Parathyroid adenoma (tissue), 2 donors: ENCODE results near the gene SPRY1.

Source experiments
- H2AFZ ChIP-seq: fragments of 300-600 bp; sonication (generic); one replicate; pipeline ENCODE4 v1.7.0; 2017; ENCODE audit warnings: antibody characterized with exemption, mild to moderate bottlenecking
- H3K27ac ChIP-seq: fragments of 300-600 bp; sonication (generic); one replicate; pipeline ENCODE4 v1.7.0; 2017
- H3K27me3 ChIP-seq: fragments of 300-600 bp; sonication (generic); one replicate; pipeline ENCODE4 v1.7.0; 2017; ENCODE audit warnings: low read length; ENCODE audit not compliant: control insufficient read depth, insufficient read depth
- H3K36me3 ChIP-seq: fragments of 300-600 bp; sonication (generic); one replicate; pipeline ENCODE4 v1.7.0; 2017; ENCODE audit warnings: low read length; ENCODE audit not compliant: control insufficient read depth, insufficient read depth
- H3K4me1 ChIP-seq: fragments of 300-600 bp; sonication (generic); one replicate; pipeline ENCODE4 v1.7.0; 2017; ENCODE audit warnings: control low read depth
- H3K4me2 ChIP-seq: fragments of 300-600 bp; sonication (generic); one replicate; pipeline ENCODE4 v1.7.0; 2017; ENCODE audit warnings: low read length
- H3K4me3 ChIP-seq: fragments of 300-600 bp; sonication (generic); one replicate; pipeline ENCODE4 v1.7.0; 2017; ENCODE audit warnings: low read depth, low read length
- H3K79me2 ChIP-seq: fragments of 300-600 bp; sonication (generic); one replicate; pipeline ENCODE4 v1.7.0; 2017; ENCODE audit warnings: control low read depth
- H3K9ac ChIP-seq: fragments of 300-600 bp; sonication (generic); one replicate; pipeline ENCODE4 v1.7.0; 2017; ENCODE audit warnings: mild to moderate bottlenecking
- H3K9me3 ChIP-seq: fragments of 300-600 bp; sonication (generic); one replicate; pipeline ENCODE4 v1.7.0; 2017; ENCODE audit warnings: low read length; ENCODE audit not compliant: control insufficient read depth
- TF ChIP-seq, protein P1 (sequence below): fragments of 300-600 bp; sonication (generic); IDR thresholded peaks from one replicate; pipeline ENCODE4 v1.7.0; 2017; ENCODE audit warnings: antibody characterized with exemption, mild to moderate bottlenecking
- donor health status: primary hyperparathyroidism.

The SPRY1 gene, protein sequence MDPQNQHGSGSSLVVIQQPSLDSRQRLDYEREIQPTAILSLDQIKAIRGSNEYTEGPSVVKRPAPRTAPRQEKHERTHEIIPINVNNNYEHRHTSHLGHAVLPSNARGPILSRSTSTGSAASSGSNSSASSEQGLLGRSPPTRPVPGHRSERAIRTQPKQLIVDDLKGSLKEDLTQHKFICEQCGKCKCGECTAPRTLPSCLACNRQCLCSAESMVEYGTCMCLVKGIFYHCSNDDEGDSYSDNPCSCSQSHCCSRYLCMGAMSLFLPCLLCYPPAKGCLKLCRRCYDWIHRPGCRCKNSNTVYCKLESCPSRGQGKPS

DNA sequence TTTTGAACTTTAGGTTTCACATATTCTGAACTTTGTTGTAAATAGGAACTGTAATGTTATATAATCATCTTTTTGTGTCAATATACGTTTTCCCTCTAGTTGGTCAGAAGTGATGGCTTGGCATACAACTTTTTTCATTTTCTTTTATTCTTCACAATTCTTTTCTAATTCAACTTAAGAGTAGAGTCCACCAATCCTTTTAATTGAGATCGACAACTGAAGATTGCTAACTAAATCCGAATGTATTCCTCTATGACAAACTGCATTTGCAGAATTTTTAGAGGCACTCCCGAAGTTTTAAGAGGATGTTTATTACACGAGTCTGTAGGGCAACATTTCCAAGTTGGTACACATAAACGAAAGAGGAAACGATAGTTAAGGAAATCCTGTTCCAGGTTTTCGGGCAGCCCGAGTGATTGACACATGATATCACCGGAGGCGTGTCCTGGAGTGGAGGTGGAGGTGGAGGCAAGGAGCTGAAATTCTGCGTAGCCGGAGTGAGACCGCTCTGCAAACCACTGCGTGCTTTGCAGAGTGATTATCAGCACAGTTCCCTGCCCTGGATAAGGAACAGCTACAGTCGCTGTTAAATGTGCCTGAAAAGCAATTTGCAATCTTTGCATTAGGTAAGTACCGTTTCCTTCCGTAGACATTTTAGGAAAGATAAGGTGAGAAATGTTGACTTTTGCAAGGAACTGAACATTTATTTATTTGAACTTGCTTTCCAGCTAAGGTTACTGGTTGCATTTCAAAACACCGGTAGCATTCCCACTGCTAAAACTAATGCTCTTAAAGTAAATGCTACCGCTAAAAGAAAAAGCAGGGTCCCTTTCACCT, at the start of gene SPRY1:
Gene SPRY1, plus strand, starts transcription at position 489 of the 837 bp plus-strand sequence. CDS start 4,797 bp downstream, outside the sequence.
- H3K9me3 ChIP-seq = no peaks in the 10 kb centered on the region
- H3K27me3 ChIP-seq = no peaks in the 10 kb centered on the region
- TF ChIP-seq, protein P1, sequence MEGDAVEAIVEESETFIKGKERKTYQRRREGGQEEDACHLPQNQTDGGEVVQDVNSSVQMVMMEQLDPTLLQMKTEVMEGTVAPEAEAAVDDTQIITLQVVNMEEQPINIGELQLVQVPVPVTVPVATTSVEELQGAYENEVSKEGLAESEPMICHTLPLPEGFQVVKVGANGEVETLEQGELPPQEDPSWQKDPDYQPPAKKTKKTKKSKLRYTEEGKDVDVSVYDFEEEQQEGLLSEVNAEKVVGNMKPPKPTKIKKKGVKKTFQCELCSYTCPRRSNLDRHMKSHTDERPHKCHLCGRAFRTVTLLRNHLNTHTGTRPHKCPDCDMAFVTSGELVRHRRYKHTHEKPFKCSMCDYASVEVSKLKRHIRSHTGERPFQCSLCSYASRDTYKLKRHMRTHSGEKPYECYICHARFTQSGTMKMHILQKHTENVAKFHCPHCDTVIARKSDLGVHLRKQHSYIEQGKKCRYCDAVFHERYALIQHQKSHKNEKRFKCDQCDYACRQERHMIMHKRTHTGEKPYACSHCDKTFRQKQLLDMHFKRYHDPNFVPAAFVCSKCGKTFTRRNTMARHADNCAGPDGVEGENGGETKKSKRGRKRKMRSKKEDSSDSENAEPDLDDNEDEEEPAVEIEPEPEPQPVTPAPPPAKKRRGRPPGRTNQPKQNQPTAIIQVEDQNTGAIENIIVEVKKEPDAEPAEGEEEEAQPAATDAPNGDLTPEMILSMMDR = no peak
- peaks cover 3% of the 10 kb centered on the region for H3K4me1 ChIP-seq
- peak within 1 kb of the TSS; percentile 86 for H3K27ac ChIP-seq
- no peaks in the 10 kb centered on the region for H3K79me2 ChIP-seq
- H2AFZ ChIP-seq = peak within 1 kb of the TSS; percentile 79
- no peak within 1 kb of the TSS for H3K9ac ChIP-seq
- peak within 1 kb of the TSS; percentile 87 for H3K4me3 ChIP-seq
- no peaks in the 10 kb centered on the region for H3K36me3 ChIP-seq
- H3K4me2 ChIP-seq = peak within 1 kb of the TSS; percentile 43

DNA sequence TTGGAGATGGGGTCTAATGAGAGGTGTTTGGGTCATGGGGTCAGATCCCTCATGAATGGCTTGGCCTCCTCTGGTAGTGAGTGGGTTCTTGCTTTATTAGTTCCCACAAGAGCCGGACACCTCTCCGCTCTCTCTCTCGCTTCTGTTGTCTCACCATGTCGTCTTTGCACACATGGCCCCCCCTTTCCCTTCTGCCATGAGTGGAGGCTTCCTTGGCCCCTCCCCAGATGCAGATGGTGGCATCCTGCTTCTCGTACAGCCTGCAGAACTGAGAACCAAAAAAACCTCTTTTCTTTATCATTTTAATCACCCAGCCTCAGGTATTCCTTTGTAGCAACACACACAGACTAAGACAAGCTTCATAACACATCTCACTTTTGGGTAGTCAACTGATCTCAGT, 49.6 kb upstream of the SPRY1 start:
- no peaks in the 10 kb centered on the region for H3K79me2 ChIP-seq

DNA sequence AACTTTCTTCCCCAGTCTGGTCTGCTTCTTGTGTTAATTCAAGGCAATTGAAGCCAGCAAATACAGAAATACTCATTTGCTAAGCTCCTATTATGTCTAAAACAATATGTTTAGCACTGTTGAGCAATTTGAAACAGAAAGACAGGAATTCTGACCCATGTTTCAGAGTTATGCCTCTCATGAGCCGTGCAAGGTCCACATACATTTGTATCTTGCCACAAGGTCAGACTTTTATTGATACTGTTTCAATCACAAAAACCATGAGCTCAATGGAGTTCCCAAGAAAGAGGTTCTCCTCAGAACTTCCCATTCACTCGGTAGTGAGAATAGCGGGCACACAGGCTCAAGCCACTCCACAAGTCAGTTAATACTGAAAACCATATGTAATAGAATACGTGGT, 47.6 kb upstream of the SPRY1 start:
- no peaks in the 10 kb centered on the region for H3K4me1 ChIP-seq
- no peak overlapping the region for H3K4me3 ChIP-seq
- no peak overlapping the region for H2AFZ ChIP-seq

More for the DNA sequence above, 49.6 kb upstream of the SPRY1 start:
- H3K36me3 ChIP-seq = no peaks in the 10 kb centered on the region
- H3K9ac ChIP-seq = no peak overlapping the region
- no peaks in the 10 kb centered on the region for H3K4me1 ChIP-seq
- TF ChIP-seq, protein P1 = no peak
- no peak overlapping the region for H3K4me3 ChIP-seq
- no peak overlapping the region for H2AFZ ChIP-seq
- H3K4me2 ChIP-seq = no peak overlapping the region
- H3K9me3 ChIP-seq = no peaks in the 10 kb centered on the region
- H3K27me3 ChIP-seq = no peaks in the 10 kb centered on the region
- no peak overlapping the region for H3K27ac ChIP-seq

DNA sequence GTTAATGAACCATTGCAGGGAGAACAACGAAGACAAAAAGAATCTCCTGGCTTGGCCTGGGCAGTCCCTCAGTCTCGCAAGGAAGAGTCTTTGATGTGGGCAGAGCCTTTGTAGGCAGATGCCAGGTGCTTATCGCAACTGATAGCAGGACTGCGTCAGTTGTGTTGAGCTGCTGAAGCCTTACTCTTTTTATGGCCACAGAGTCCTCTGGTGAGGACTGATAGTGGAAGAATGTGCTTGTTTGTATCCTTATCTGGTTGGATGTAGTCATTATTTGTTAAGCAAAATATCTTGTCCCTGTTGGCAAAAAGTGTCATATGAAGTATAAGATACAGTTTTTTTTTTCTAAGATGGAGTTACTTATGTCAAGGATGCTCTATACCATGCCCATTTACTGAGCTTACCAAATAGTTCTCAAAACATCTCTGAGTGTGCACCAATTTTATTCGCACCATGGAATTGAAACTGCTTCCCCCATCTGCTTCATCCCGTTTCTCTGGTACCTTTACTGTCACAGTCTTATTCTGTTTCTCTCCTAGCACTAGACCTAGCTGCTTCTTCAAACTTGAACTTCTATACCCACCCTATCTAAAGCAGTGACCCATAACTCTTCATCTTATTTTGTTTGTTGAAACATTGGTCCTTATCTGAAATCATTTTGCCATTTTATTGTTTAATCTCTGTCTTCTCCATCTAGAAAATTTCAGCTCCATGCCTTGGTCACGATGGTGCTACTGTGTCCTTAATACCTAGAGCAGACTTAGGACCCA, 47.0 kb upstream of the SPRY1 start:
- no peak overlapping the region for H3K27ac ChIP-seq
- no peaks in the 10 kb centered on the region for H3K9me3 ChIP-seq
- H3K27me3 ChIP-seq = no peaks in the 10 kb centered on the region
- H3K4me2 ChIP-seq = no peak overlapping the region
- H3K79me2 ChIP-seq = no peaks in the 10 kb centered on the region
- H3K9ac ChIP-seq = no peak overlapping the region
- H3K4me3 ChIP-seq = no peak overlapping the region
- no peaks in the 10 kb centered on the region for H3K36me3 ChIP-seq
- no peaks in the 10 kb centered on the region for H3K4me1 ChIP-seq
- TF ChIP-seq, protein P1 = no peak
- no peak overlapping the region for H2AFZ ChIP-seq

More for the DNA sequence above, 47.6 kb upstream of the SPRY1 start:
- Histone ChIP-seq H3K27me3 (no peaks in the 10 kb centered on the region), H3K79me2 (no peaks in the 10 kb centered on the region), H3K4me2 (no peak overlapping the region), H3K27ac (no peak overlapping the region), H3K9ac (no peak overlapping the region), H3K9me3 (no peaks in the 10 kb centered on the region), H3K36me3 (no peaks in the 10 kb centered on the region)
- TF ChIP-seq, protein P1 = no peak
